GM08714 (cell line): ENCODE measurements around the gene TMEM82.

Experiments used
- H3K4me3 ChIP-seq: fragments of 200-500 bp; sonication (Bioruptor generic); 2 replicates; pipeline ENCODE4 v1.5.1; 2014; ENCODE audit warnings: mild to moderate bottlenecking, low read length, inconsistent platforms
- ZNF274 ChIP-seq: IDR thresholded peaks from 2 replicates; pipeline ENCODE4 v1.6.1; 2012; ENCODE audit warnings: mild to moderate bottlenecking, low read depth, low read length

TMEM82 gene

GRCh38 chr1:15788624-15789301 lies 46.5 kb downstream of the TMEM82 start:
- no peak overlapping the region for H3K4me3 ChIP-seq
- no peak for TF ChIP-seq ZNF274

- no peak for TF ChIP-seq ZNF274
- no peak overlapping the region for H3K4me3 ChIP-seq
These were observed 53.8 kb downstream of the TMEM82 start for GRCh38 chr1:15796086-15796462.
